Activated T-helper 9 cell treated with anti-CD3 and anti-CD28 coated beads, Interleukin-2, amount 50 U/mL, for 16 hours (primary cell): ENCODE results near the gene UBE2K.
"Not testable (repeated sequence)": the region's sequence is repeated elsewhere in the genome, so short reads cannot be mapped to it uniquely, and the experiment has no call there.

Experiments used
- DNase-seq: peaks from one replicate; pipeline ENCODE4 v3.0.0-alpha.2; 2020; ENCODE audit warnings: low read depth

Gene UBE2K, protein sequence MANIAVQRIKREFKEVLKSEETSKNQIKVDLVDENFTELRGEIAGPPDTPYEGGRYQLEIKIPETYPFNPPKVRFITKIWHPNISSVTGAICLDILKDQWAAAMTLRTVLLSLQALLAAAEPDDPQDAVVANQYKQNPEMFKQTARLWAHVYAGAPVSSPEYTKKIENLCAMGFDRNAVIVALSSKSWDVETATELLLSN

DNA sequence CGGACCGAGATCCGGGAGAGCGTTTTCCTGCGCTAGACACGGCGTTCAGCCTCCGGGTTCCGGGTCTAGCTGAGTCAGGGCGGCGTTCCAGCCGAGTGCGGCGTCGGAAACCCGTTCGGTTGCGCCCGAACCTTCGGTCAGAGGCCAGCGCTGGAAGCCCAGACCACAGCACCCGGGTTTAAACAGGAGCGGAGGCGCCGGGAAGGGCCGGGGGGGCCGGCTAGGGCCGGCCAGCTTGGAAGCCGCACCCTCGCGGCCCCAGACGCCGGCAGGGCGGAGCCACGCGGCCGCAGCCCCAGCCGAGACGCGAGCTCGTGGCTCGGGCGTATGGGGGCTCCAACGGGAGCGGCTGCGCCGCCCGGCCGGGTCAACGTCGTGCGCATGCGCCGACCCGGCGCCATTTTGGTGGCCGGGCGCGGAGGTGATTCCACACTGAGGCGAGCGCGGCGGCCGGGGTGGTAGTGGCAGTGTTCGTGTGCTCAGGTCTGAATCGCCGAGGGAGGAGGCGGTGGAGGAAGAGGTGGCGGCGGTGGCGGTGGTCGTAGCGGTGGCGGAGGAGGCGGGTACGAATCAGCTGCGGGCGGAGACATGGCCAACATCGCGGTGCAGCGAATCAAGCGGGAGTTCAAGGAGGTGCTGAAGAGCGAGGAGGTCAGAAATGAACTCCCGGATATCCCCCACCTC lies at the start of gene UBE2K:
TSS of gene UBE2K (plus strand) at position 397 of the 684 bp plus-strand sequence. CDS start at position 589, 192 bp downstream.
- DNase-seq: peak; percentile 86

DNA sequence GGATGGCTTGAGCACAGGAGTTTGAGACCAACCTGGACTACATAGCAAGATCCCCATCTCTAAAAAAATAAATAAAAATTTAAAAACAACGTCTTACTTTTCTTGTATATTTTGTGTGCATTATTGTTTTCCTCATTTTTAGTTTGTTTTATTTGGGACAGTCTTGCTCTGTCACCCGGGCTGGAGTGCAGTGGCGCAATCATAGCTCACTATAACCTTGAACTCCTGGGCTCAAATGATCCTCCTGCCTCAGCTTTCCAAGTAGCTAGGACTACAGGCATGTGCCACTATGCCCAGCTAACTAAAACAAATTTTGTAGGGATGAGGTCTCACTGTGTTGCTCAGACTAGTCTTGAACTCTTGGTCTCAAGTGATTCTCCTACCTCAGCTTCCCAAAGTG lies 49.7 kb upstream of the UBE2K start:
- no peak for DNase-seq

DNA sequence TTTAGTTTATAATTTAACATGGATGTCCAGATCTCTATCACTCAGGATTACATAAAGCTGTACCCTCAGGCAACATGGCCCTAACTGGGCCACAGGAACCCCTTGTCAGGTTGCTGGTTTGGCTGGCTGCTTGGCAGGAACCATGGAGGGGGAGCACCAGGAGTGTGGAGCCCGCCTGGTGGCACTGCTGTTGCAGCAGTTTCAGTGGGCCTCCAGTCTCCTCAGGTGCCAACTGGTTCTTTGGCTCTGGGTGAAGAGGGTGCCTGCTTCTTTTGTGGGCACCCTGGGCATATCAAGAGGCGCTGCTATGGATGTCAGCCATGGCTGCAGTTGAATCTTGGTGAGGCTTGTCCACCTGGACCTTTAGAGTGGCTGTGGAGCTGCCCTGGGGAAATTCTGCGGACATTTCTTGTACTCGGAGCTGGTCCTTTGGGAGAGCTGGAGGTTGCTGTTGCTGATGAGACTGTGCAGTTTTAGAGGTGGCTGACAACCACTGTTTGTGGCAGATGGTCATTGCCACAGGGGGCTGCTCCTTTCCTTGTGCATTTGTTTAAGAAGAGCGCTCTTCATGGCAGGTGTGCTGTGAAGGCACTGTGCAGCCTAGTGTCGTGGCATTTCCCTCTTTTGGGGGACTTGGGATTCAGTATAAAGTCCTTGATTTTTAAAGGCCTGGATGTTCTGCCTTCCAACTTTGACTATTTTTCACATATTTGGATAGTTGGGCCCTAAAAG lies 48.9 kb upstream of the UBE2K start:
- DNase-seq: no peak

DNA sequence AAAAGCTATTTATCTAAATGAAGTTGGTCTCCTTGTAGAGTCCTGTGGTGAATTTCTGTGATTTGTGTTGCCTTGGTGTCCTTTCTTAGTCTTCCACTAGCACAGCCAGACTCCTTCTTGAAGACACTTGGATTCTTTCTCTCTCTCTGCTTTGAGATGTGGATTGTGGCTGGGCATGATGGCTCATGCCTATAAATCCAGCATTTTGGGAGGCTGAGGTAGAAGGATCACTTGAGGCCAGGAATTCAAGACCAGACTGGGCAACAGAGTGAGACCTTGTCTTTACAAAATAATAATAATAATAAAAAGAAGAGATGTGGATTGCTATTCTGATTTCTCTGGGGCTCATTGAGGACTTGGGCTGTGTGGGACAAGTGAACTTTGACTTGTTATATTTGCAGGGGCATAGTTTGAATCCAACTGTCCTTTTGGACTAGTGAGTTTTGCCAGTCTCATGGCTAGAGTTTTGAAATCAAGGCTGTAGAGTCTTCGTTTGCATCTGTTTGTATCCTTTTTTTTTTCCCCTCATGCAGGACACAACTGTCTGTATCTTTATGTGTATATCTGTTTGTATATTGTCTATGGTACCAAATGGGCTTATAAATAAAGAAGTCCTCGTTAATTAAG lies 48.2 kb upstream of the UBE2K start:
- DNase-seq: no peak

DNA sequence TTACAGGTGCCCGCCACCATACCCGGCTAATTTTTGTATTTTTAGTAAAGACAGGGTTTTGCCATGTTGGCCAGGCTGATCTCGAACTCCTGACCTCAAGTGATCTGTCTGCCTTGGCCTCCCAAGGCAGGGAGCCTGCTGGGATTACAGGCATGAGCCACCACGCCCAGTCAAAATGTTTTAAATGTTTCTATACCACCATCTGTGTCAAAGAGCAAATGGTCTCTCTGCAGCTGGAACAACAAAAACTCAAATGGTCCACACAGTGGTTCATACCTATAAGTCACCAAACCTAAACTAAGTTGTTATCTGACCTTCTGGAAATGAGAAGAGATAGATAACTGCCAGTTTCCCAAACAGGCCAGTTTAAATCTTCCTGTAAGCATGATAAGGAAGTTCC lies 46.4 kb upstream of the UBE2K start:
- not testable (repeated sequence) for DNase-seq

DNA sequence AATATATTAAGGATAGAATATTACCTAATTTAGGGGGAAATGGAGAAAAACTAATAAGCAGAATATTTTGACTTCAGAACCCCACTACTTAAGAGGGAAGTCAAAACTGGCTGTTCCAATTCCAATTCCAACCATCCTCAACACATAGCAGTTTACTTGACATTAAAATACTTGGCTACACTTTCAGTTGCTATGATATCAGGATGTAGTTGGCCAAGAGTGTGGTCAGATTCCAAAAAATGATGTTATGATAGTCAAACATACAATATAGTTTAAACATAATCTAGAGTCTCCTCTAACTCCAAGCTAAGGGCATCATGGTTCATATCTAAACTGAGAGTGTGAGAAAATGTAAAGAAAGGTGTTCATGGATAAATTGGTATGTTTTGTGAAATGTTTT lies 42.7 kb upstream of the UBE2K start:
- DNase-seq: no peak

DNA sequence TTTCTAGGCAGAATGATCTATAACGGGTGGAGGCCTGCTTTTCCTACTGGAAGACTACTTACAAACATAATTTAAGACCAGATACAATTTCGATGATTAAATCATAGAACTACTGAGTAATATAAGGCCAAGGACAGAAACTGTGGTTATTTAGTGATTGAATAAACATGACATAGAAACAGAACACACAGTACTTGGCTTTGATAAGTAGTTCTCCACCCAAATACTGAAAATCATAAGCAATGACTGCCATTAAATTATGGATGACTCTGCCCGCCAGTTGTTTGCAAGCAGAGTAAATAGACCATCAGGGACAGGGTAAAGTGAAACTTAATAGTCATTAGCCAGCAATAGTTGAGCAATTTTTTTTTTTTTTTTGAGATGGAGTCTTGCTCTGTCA lies 42.1 kb upstream of the UBE2K start:
- DNase-seq: no peak

DNA sequence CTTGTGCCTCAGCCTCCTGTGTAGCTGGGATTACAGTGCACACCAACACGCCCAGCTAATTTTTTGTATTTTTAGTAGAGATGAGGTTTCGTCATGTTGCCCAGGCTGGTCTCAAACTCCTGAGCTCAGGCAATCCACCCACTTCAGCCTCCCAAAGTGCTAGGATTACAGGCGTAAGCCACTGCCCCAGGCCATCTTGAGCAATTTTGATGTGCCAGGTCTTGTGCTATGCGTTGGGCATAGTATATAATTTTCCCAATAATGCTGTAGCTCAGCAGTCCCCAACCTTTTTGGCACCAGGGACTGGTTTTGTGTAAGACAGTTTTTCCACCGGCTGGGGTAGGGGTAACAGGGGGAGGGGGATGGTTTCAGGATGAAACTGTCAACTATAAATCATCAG lies 41.3 kb upstream of the UBE2K start:
- not testable (repeated sequence) for DNase-seq

DNA sequence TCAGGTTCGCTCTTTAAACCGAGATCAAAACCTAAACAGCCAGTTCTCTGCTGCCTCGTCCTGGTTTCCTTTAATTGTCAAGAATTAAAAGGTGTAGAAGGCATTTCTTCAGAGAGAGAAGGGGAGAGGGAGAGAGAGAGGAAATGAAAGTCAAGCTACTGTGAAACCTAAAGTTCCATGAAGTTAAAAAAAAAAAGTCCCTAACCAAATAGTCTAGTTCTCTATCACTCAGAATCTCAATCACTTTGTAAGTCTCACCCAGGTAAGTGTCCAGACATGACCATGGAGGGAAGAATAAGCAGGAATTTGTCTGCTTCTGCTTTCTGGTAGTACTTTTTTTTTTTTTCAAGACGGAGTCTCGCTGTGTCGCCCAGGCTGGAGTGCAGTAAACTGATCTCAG lies 40.5 kb upstream of the UBE2K start:
- no peak for DNase-seq

DNA sequence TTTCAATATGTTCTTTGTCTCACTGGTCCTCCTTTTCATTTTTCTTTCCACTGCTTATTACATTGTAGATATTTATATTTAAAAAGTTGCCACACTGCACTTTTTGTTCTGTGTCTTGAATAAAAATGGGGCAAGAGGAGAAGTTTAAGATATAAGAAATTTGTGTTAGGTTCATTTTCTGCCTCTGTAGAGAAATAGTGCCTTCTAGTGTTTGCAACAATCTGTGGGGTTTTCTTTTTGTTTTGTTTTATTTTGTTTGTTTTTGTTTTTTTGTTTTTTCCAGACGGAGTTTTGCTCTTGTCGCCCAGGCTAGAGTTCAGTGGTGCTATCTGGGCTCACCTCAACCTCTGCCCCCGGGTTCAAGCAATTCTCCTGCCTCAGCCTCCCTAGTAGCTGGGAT lies 39.2 kb upstream of the UBE2K start:
- DNase-seq: no peak

DNA sequence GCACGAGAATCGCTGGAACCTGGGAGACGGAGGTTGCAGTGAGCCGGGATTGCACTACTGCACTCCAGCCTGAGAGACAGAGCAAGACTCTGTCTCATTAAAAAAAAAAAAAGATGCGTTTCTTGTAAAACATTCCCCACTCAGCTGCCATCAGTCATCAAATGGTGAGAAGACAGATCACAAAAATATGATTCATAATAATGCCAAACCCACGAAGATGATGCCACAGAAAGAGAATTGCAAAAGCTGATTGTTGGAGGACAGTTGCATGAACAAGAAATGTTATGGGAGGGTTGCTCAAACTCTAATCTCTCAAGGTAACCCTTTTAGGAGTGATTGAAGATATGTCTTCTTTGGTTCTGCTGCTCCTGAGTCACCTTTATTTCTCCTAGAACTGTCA lies 37.9 kb upstream of the UBE2K start:
- DNase-seq: no peak

DNA sequence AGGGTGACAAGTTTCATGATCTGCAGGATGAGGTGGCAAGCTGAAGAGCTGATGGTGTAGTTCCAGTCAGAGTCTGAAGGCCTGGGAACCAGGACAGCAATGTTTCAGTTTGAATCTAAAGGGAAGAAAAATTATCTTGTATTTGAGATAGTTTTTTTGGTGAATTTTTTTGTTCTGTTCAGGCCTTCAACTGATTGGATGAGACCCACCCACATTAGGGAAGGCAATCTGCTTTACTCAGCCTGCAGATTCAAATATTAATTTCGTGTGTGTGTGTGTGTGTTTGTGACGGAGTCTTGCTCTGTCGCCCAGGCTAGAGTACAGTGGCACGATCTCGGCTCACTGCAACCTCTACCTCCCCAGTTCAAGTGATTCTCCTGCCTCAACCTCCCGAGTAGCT lies 37.2 kb upstream of the UBE2K start:
- DNase-seq: no peak

DNA sequence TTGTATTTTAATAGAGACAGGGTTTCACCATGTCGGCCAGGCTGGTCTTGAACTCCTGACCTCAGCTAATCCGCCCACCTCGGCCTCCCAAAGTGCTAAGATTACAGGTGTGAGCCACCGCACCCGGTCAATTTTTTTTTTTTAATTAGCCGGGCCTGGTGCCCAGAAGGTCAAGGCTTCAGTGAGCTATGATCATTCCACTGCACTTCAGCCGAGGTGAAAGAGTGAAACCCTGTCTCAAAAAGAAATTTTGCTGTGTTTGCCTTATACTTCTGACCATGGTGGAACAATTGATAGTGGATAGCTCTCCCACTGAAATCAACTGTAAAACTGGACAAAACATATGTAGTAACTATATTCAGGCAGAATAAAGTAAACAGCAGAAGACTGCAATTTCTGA lies 35.3 kb upstream of the UBE2K start:
- no peak for DNase-seq

DNA sequence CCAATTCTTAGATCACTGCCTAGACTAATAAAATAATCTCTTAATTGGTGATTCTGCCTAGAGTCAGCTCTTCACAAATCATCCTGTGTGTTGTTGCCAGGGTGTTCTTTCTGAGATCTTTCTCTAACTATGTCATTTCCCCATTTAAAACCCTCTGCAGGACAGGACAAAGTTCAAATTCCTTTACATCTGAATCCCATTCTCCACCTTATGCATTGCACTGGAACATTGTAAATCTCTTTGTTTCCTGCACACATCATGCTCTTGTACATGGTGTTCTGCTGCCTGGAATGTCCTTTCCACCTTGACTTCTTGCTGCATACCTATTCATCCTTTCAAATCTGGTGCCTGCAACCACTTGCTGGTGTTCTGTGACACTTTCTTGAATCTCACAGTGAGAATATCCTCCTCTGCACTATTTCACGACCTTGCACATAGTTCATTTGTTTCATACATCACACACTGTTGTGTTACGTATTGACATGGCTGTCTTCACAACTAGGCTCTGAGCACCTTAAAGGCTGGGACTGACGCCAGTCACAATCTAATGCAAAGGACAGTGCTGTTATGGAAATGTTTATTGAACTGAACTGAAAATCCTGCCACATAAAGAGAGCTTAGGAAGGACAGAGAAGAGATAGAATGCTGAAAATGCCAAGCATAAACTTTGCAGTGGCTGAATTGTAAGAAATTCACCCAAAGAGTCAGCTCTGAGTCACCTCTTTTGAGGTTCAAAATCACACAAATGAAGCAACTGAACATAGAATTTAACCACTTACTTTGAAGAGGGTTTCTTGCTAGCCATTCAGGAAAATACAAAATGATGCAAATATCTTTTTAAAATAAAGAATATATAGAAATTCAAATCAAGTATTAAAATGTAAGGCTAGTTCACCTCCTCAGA lies 32.9 kb upstream of the UBE2K start:
- no peak for DNase-seq

DNA sequence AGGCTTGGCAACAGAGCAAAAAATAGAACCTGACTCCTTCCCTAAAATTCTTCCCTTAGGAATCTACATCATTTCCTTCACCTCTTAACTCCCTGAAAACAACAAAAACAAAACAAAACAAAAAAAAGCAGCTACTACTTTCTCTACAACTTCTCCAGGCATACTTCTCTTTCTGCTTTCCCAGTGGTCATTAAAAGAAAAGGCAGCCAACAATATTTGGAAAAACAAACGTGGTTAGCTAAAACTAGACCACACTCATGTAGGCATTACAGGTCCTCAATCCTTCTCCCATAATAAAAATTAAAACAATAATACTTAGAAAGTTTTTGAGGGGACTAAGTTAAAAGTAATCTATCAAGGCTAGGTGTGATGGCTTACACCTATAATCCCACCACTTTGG lies 30.2 kb upstream of the UBE2K start:
- DNase-seq: no peak

DNA sequence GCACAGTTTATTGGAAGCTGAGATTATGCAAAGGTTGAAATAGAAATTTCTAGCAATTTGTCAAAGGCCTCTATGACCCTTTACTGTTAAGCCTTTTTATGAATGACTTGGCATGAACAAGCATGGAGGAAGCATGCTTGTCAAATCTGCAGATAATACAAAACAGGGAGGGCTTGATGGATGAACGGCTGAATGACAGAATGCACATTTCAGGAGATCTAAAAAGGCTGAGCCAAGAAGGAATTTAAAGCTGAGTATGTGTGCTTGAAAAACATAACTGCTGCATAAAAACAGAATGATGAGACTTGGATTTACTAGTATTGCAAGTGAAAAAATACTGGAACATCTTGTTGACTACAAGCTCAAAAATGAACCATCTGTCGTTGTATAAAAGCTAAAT lies 29.0 kb upstream of the UBE2K start:
- DNase-seq: no peak

DNA sequence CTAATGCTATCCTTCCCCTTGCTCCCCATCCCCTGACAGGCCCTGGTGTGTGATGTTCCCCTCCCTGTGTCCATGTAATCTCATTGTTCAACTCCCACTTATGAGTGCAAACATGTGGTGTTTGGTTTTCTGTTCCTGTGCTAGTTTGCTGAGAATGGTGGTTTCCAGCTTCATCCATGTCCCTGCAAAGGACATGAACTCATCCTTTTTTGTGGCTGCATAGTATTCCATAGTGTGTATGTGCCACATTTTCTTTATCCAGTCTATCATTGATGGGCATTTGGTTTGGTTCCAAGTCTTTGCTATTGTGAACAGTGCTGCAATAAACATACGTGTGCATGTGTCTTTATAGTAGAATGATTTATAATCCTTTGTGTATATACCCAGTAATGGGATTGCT lies 27.6 kb upstream of the UBE2K start:
- DNase-seq: not testable (repeated sequence)

DNA sequence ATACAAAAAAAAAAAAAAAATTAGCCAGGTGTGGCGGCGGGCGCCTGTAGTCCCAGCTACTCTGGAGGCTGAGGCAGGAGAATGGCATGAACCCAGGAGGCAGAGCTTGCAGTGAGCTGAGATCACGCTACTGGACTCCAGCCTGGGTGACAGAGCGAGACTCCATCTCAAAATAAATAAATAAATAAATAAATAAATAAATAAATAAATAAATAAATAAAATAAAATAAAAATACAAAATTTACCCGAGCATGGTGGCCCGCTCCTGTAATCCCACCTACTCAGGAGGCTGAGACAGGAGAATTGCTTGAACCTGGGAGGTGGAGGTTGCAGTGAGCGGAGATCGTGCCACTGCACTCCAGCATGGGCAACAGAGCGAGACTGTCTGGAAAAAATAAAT lies 22.3 kb upstream of the UBE2K start:
- DNase-seq: not testable (repeated sequence)

DNA sequence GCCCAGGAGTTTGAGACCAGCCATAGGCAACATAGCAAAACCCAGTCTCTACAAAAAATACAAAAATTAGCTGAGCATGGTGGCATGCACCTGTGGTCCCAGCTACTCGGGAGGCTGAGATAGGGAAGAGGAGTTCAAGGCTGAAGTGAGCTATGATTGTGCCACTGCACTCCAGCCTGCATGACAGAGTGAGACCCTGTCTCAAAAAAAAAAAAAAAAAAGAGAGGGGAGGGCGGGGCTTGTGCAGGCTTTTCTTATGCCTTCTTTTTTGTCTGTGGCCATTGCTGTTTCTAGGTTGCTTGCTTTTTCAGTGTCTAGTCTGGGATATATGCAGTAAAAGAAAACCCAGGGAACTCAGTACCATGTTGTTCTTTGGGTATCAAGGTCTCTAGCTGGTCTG lies 16.9 kb upstream of the UBE2K start:
- DNase-seq: not testable (repeated sequence)

DNA sequence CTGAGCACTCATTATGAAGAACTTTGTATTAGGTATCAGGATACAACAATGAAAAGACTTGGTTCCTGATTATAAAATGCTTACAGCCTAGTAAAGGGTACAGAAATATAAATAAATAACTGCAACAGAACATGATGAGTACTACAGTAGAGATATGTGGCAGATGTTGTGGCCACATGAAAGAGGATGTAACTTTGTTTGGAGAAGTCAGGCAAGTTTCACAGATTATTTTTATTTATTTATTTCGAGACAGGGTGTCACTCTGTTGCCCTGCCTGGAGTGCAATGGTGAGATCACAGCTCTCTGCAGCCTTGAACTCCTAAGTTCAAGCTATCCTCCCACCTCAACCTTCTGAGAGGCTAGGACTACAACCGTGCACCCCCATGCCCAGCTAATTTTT lies 15.8 kb upstream of the UBE2K start:
- no peak for DNase-seq

DNA sequence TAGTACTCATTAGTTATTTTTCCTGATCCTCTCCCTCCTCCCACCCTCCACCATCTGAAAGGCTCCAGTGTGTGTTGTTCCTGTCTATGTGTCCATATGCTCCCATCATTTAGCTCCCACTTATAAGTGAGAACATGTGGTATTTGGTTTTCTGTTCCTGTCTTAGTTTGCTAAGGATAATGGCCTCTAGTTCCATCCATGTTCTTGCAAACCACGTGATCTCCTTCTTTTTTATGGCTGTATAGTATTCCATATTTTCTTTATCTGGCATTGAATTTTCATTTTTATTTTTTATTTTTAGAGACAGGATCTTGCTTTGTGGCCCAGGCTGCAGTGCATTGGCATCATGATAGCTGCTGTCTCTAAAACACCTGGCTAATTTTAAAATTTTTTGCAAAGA lies 11.9 kb upstream of the UBE2K start:
- no peak for DNase-seq

DNA sequence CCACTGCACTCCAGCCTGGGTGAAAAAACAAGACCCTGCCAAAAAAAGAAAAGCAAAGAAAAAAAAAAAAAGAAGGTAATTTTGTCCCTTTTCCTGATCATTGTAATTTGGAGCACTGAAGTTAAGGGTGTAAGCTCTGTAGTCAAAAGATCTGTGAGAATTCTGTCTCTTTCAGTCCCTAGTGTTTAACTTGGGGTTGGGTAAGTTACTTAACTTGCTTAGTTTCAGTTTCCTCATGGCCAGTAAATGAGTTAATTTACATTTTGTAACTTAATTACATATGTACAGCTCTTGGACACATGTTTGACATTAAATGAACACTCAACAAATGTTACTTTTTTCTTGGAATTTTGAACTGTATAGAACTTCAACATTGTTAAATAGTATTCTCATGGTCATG lies 10.9 kb upstream of the UBE2K start:
- DNase-seq: no peak
